ENCODE data around the gene MOG.
"Not testable (repeated sequence)": the region's sequence is repeated elsewhere in the genome, so short reads cannot be mapped to it uniquely, and the experiment has no call there.

MOG gene

GRCh38 chr6:29649701-29650673 is 6.9 kb upstream of the MOG start:
- in situ Hi-C loops (cut with HindIII; ENCODE audit: low pct_unique_long_range_greater_than_20kb, low sequenced_read_pairs) = no loop called here
- DNase-seq (ENCODE audit: low read depth in 1 of 2, low spot score in 1 of 2) = peak; percentile 82 to 99

GRCh38 chr6:29651413-29652197 is 5.3 kb upstream of the MOG start:
- peak in 1 of 2 experiments; percentile 50 for DNase-seq (ENCODE audit: low read depth in 1 of 2, low spot score in 1 of 2)
- in situ Hi-C loops (cut with HindIII; ENCODE audit: low pct_unique_long_range_greater_than_20kb, low sequenced_read_pairs) = no loop called here
- TF ChIP-seq JUND (IDR thresholded peaks at IDR 0.05; ENCODE audit: low read depth) = no peak

More at GRCh38 chr6:29649701-29650673, 6.9 kb upstream of the MOG start:
- TF ChIP-seq JUND (IDR thresholded peaks at IDR 0.05; ENCODE audit: low read depth) = no peak

- no peak for TF ChIP-seq JUND (IDR thresholded peaks at IDR 0.05; ENCODE audit: low read depth)
- no peak for DNase-seq (ENCODE audit: low read depth in 1 of 2, low spot score in 1 of 2)
- in situ Hi-C loops (cut with HindIII; ENCODE audit: low pct_unique_long_range_greater_than_20kb, low sequenced_read_pairs) = no loop called here
Observed at GRCh38 chr6:29652198-29652584, 4.7 kb upstream of the MOG start.

DNA sequence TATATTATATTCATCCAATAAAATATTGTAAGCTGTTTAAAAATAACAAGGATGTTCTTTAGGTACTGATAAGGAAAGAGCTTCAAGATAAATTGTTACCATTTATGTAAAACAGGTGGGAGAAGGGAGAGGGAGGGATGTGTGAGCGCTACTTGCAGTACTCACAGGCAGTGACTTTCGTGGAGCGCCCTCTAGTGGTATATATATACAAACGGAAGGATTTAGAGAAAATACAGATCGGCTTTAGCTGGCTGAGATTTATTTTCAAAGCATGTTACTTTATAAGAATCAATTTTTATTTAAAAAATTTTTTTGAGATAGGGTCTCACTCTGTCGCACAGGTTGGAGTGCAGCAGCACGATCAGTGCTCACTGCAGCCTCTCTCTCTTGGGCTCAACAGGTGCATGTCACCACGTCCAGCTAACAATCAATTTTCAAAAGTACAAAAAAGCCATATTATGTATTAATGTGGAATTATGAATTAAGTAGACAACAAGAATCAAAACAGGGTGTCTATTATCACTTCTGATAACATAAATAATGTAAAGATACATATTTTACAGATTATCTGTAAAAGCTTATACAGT is 3.3 kb upstream of the MOG start:
- TF ChIP-seq JUND (IDR thresholded peaks at IDR 0.05; ENCODE audit: low read depth) = no peak
- in situ Hi-C loops (cut with HindIII; ENCODE audit: low pct_unique_long_range_greater_than_20kb, low sequenced_read_pairs) = no loop called here
- DNase-seq (ENCODE audit: low read depth in 1 of 2, low spot score in 1 of 2) = peak; percentile 43 to 75

- no peak for DNase-seq (ENCODE audit: low read depth in 1 of 2, low spot score in 1 of 2)
- in situ Hi-C loops (cut with HindIII; ENCODE audit: low pct_unique_long_range_greater_than_20kb, low sequenced_read_pairs) = no loop called here
- no peak for TF ChIP-seq JUND (IDR thresholded peaks at IDR 0.05; ENCODE audit: low read depth)
Observed at GRCh38 chr6:29655658-29656057, 1.2 kb upstream of the MOG start.

GRCh38 chr6:29656157-29656556 is 735 bp upstream of the MOG start:
- DNase-seq (ENCODE audit: low read depth in 1 of 2, low spot score in 1 of 2) = no peak
- in situ Hi-C loops (cut with HindIII; ENCODE audit: low pct_unique_long_range_greater_than_20kb, low sequenced_read_pairs) = no loop called here
- no peak for TF ChIP-seq JUND (IDR thresholded peaks at IDR 0.05; ENCODE audit: low read depth)

GRCh38 chr6:29661071-29661470 is 4.2 kb downstream of the MOG start:
- in situ Hi-C loops (cut with HindIII; ENCODE audit: low pct_unique_long_range_greater_than_20kb, low sequenced_read_pairs) = no loop called here
- no peak for TF ChIP-seq JUND (IDR thresholded peaks at IDR 0.05; ENCODE audit: low read depth)
- no peak for DNase-seq (ENCODE audit: low read depth in 1 of 2, low spot score in 1 of 2)

DNA sequence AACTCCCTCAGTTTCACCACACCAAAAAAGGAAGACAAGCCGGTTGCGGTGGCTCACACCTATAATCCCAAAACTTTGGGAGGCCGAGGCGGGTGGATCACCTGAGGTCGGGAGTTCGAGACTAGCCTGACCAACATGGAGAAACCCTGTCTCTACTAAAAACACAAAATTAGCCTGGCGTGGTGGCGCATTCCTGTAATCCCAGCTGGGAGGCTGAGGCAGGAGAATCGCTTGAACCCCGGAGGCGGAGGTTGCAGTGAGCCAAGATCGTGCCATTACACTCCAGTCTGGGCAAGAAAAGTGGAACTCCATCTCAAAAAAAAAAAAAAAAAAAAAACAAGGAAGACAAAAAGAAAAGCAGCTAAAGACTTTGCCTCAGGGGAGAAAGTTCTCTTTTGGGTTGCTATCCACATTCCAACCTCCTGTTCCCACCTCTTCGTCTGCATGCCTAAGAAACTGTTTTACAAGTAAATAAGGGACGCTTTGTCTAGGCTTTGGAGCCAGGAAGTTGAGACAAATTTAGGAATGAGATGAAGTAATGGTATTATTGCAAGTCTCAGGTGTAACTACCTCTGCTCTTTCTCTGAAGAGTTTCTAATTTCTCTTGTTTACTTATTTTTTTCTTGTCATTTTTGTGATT is 4.7 kb downstream of the MOG start:
- in situ Hi-C loops (cut with HindIII; ENCODE audit: low pct_unique_long_range_greater_than_20kb, low sequenced_read_pairs) = not testable (repeated sequence)

GRCh38 chr6:29663300-29664042 is 6.6 kb downstream of the MOG start:
- no peak for DNase-seq (ENCODE audit: low read depth in 1 of 2, low spot score in 1 of 2)
- in situ Hi-C loops (cut with HindIII; ENCODE audit: low pct_unique_long_range_greater_than_20kb, low sequenced_read_pairs) = no loop called here

More for the DNA sequence above, 4.7 kb downstream of the MOG start:
- peak in 1 of 2 experiments; percentile 70 for DNase-seq (ENCODE audit: low read depth in 1 of 2, low spot score in 1 of 2)

DNA sequence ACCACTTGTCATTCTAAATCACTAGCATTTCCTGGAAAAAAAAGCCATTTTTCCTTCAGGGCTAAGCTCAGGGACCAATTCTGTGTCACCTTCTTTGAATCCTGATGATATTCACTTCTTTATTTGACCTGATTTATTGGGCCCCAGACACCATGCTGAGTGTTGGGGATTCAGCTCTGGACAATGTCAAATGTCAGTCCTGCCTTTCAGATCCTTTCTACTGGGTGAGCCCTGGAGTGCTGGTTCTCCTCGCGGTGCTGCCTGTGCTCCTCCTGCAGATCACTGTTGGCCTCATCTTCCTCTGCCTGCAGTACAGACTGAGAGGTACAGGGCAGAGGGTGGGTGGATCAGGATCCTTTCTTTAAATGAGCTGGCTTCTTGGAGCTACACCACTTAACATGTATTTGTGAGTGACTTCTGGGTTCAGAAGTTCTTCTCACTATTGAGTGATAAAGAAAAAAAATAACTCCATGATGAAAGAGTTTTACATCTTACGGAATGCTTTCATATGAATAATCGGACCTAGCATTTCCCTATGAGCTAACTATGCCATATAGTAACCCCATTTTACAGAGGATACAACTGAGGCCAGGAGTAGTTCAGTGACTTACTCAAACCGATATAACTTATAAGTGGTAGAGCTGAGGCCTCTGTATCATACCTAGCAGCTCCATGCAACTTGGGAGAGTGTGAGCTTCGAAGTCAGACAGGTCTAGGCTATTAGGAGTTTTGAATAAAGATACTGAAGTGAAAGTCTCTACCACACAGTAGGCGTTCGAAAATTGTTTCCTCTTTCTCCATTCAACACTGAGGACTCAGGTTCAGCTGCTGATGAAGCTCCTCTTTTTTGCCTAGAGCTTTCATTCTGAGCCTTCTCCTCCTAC is 9.3 kb downstream of the MOG start:
- in situ Hi-C loops (cut with HindIII; ENCODE audit: low pct_unique_long_range_greater_than_20kb, low sequenced_read_pairs) = no loop called here
- DNase-seq (ENCODE audit: low read depth in 1 of 2, low spot score in 1 of 2) = no peak
- TF ChIP-seq JUND (IDR thresholded peaks at IDR 0.05; ENCODE audit: low read depth) = no peak

More at GRCh38 chr6:29663300-29664042, 6.6 kb downstream of the MOG start:
- no peak for TF ChIP-seq JUND (IDR thresholded peaks at IDR 0.05; ENCODE audit: low read depth)

- no peak for TF ChIP-seq JUND (IDR thresholded peaks at IDR 0.05; ENCODE audit: low read depth)
- in situ Hi-C loops (cut with HindIII; ENCODE audit: low pct_unique_long_range_greater_than_20kb, low sequenced_read_pairs) = no loop called here
- no peak for DNase-seq (ENCODE audit: low read depth in 1 of 2, low spot score in 1 of 2)
Observed at GRCh38 chr6:29666826-29667130, 9.9 kb downstream of the MOG start.

Measured in T47D (cell line).